Hematopoietic multipotent progenitor cell (in vitro differentiated cells): ENCODE data around the gene EHD2. TPM values are rescaled to one million over a fixed set of nuclear protein-coding genes. Genes with fewer than 3 reads are reported as not detected.
"Not testable (repeated sequence)": the region's sequence is repeated elsewhere in the genome, so short reads cannot be mapped to it uniquely, and the experiment has no call there.

Experiments
- DNase-seq, 3 donors: peaks; one replicate each; pipeline ENCODE4 v3.0.0-alpha.2; 2011 to 2015; ENCODE audit warnings: low read depth in 2 of 3, low spot score in 2 of 3
- total RNA-seq: library from RNA; depleted of rRNA; stranded (reverse); fragments of >200 nt; gene quantifications from one replicate; pipeline ENCODE4 v1.2.3, GENCODE V29; 2012

Gene EHD2
- total RNA-seq, 1 donor = 51.7 TPM

DNA sequence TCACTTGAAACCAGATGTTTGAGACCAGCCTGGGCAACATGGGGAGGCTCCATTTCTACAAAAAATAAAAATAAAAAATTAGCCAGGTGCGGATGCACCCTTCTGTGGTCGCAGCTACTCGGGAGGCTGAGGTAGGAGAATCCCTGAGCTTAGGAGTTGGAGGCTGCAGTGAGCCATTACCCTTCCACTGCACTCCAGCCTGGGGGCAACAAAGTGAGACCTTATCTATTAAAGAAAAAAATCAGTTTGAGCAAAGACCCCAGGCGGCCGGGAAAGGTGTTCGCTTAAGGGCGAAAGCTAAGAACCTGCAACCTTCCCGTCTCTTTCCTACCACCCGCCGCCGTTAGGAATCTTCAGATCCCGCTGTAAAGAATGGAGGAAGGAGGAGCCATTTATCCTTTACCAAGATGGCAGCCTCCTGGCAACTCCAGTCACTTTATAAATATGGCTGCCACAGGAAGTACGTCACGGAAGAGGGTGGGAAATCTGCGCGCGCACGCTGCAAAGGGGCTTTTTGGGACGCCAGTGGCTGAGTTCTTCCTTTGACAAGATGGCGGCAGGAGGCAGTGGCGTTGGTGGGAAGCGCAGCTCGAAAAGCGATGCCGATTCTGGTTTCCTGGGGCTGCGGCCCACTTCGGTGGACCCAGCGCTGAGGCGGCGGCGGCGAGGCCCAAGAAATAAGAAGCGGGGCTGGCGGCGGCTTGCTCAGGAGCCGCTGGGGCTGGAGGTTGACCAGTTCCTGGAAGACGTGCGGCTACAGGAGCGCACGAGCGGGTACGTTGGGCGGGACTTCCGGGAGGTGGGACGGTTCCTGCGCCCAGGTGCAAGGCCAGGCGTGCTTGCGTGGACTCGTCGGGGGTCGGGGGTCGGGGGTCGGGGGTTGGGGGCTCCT lies 32.0 kb downstream of the EHD2 start, which contains the start of gene NOP53:
NOP53 (plus strand) TSS at position 537 of the 892 bp plus-strand sequence; CDS start at position 551, 14 bp downstream.
- DNase-seq = peak; percentile 93 to 97 (median 94)

DNA sequence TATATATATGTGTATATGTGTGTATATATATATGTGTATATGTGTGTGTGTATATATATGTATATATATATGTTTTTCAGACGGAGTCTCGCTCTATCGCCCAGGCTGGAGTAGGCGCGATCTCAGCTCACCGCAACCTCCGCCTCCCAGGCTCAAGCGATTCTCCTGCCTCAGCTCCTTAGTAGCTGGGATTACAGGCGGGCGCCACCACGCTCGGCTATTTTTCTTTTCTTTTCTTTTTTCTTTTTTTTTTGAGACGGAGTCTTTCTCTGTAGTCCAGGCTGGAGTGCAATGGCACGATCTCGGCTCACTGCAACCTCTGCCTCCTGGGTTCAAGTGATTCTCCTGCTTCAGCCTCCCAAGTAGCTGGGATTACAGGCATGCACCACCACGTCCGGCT lies 32.9 kb downstream of the EHD2 start:
- not testable (repeated sequence) for DNase-seq

DNA sequence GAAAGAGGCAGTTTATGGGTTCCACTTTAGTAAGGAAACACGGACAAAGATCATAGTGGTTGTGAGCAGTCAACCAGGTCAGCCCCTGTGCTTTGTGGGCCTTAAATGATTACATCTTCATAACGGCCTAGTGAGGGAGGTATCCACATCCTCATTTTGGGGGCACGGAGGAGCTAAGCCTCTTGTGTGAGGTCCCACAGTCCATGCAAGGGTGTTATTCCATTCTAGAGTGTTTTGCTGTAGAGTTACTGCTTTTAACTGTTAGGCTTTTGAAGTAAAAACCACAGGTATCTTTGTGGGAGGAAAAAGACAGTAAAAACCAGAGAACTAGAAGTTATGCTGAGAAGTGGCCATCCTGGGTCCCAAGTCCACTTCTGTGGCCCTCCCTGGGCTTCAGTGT lies 36.1 kb downstream of the EHD2 start:
- DNase-seq = no peak

DNA sequence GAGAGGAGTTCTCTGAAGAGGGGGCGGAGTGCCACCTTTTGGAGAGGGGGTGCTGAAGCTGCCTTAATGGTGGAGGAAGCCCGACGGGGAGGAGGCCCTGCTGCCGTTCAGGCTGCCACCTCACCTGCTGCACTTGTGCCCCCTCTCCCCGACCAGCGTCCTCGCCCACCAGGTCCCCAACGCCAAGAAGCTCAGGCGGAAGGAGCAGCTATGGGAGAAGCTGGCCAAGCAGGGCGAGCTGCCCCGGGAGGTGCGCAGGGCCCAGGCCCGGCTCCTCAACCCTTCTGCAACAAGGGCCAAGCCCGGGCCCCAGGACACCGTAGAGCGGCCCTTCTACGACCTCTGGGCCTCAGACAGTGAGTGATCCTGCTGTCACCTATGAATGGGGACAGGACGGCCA lies 37.5 kb downstream of the EHD2 start:
- DNase-seq = no peak

DNA sequence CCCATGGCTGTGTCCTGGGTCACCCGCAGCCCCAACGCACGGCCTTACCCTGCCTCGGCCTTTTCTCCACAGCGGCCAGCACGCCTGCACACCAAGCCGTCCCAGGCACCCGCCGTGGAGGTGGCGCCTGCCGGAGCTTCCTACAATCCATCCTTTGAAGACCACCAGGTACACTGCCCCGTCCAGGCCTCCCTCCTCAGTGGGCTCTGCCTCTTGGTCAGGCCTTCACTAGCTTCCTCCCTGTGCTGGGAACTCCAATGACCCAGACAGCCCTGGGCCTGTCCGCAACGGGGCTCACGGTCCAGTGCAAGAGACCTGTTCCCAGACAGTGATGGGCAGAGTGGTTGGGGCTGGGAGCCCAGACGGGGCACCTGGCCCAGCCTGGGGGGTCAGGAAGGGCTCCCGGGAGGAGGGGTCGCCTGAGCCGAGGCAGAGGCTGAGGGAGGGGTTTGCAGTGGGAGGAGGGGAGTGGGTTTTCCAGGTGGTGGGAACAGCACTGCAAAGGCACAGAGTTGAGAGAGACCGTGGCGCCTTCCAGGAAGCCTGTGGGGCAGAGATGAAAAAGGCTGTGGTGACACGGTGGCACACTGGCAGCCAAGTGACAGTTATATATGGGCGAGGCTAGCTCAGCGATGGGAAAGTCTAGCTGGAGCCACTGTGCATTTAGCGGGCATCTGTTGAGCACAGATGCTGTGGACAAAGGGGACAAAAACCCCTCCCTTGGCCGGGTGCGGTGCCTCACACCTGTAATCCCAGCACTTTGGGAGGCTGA lies 39.4 kb downstream of the EHD2 start:
- no peak for DNase-seq

DNA sequence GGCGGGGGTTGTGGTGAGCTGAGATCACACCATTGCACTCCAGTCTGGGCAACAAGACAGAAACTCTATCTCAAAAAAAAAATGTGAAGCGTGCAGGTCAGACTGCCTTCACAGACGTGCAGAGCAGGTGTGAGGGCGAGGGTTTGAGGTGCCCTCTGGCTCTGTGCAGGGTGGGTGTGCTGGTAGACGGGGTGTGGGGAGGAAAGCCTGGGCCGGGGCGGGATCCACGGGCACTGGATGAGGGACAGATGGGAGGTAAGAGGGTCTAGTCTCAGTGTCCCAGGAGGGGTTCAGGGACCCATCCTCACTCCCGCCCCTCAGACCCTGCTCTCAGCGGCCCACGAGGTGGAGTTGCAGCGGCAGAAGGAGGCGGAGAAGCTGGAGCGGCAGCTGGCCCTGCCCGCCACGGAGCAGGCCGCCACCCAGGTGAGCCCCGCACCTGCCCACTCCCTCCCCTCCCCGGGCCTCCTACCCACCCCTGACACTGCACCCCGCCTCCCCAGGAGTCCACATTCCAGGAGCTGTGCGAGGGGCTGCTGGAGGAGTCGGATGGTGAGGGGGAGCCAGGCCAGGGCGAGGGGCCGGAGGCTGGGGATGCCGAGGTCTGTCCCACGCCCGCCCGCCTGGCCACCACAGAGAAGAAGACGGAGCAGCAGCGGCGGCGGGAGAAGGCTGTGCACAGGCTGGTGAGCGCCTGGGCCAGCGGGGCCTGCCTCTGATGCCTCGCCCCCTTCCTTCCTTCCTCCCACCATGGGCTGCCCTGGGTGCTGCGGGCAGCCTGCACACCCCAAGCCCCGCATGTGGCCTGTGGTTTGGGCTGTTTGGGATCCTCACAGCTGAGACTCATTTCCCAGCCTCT lies 41.2 kb downstream of the EHD2 start:
- no peak for DNase-seq

DNA sequence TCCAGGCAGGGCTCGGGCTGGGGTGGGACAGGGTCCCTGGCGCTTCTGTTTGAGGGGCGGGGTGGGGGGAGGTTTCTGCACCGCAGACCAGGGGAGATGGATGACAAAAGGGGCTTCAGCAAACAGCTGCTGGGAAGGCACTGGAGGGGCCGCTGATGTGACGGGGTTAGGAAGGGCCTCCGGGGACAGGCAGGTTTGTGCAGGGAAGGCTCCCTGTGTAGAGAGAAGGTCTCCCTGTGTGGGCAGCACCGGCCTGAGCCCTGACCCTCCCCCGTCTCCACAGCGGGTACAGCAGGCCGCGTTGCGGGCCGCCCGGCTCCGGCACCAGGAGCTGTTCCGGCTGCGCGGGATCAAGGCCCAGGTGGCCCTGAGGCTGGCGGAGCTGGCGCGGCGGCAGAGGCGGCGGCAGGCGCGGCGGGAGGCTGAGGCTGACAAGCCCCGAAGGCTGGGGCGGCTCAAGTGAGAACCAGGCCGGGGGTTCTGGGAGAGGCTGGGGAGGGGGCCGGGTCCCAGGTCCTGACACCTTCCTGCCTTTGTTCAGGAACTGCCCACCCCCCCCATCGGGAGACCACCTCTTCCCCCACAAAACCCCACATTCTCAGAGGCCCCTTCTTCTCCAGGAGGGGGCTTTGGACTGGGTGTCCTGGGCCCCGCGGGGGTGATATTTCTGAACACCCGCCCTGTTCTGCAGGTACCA lies 42.0 kb downstream of the EHD2 start:
- no peak for DNase-seq

DNA sequence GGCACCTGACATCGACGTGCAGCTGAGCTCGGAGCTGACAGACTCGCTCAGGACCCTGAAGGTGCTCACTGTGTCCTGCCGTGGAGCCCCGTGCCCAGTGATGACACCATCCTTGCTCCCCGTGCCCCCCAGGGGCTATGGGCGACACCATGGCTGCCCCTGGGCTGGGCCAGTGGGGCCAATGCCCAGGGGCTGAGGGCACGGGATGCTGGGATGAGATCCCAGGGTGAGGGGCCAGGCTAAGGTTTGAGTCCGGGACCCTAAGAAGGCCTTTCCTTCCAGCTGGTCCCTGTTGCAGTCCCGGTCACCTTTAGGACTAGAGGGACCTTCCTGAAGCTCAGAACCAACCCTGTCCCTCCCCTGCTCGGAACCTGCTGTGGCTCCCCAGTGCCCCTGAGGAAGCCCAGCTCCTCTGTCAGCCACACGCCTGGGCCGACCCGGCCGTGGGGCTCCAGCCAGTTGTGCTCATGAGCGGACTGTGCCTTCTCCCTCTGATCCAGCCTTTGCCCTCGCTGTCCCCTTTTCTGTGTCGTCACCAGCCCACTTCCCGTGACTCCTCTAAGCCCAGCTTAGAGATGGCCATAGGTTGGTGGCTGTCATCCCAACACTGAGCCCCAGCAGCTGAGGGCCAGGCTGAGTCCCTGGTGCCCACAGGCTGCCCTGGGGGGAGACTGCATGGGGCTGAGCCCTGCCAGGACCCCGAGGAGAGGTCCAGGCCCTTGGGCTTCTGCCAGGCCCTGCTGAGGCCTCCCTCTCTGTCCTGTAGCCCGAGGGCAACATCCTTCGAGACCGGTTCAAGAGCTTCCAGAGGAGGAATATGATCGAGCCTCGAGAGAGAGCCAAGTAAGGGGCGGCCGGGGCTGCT lies 42.8 kb downstream of the EHD2 start:
- no peak for DNase-seq

DNA sequence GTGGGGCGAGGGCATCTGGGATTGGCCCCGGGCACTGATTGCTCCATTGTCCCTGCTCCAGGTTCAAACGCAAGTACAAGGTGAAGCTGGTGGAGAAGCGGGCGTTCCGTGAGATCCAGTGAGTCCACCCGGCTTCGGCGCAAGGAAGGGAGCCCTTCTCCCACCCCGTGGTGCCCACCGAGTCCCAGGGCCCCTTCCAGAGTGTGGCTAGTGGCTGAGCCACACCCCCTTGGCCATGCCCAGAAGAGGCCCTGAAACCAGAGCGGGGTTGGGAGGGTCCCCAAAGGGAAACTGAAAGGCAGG lies 43.4 kb downstream of the EHD2 start:
- no peak for DNase-seq

DNA sequence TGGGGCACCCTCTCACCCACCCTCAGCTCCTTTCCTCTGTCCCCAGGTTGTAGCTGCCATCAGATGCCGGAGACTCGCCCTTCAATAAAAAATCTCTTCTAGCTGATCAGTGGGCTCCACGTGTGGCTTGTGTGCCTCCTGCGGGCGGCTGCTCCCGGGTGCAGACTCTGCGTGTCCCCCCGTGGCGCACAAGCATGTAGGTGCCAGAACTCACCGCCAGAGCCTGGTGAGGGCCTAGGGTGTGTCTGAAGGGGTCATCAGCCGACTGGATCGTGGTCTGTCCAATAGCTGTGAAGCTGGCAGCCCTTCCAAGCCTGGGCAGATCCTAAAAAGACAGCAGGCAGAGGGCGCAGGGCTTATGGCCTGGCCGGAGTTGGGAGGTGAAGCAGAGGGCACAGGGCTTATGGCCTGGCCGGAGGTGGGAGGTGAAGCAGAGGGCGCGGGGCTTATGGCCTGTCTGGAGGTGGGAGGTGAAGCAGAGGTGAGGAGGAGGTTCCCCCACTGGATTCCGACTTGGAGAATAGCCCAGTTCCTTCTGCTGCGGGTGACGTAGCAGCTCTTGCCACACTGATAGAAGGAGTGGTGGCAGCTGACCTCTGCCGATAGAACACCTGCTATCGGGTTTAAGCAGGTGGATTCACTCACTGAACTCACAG lies 43.9 kb downstream of the EHD2 start:
- no peak for DNase-seq

DNA sequence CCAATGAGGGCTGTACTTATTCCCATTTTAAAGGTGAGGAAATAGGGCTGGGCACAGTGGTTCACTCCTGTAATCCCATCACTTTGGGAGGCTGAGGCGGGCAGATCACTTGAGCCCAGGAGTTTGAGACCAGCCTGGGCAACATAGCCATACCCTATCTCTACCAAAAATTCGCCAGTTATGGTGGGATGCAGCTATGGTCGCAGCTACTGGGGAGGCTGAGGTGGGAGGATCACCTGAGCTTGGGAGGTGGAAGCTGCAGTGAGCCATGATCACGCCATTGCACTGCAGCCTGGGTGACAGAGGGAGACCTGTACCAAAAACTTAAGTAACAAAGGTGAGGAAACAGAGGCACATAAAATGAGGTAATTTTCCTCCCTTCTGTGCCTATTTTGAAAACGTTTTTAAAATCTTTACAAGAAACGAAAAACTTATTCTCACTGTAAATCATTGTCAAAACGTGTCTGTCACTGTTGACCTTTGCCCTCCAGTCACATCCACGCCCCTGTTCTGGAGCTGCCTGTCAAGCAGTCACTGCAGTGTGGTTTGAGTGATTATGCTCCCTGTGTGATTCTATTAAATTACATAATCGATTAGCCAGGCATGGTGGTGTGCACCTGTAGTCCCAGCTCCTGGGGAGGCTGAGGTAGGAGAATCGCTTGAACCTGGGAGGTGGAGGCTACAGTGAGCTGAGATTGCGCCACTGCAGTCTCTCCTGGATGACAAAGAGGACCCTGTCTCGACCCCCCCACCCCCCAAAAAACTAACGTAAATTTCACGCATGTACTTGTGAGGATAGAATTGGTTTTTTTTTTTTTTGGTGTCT lies 44.6 kb downstream of the EHD2 start:
- no peak for DNase-seq

DNA sequence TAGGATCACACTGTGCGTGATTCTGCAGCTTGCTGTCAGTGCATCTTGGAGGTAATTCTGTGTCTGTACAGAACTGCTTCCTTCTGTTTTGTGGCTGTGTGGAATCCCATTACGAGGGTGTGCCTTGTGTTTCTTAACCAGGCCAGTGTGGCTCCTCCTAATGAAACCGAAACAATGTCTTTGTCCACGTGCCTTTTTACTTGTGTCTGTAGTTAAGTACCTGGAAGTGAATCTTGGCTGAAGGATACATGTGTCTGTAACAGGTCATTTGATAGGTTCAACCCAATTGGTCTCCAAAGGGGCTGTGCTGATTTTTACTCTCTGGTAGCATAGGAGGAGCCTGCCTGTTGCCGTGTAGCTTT lies 45.2 kb downstream of the EHD2 start:
- DNase-seq = no peak

DNA sequence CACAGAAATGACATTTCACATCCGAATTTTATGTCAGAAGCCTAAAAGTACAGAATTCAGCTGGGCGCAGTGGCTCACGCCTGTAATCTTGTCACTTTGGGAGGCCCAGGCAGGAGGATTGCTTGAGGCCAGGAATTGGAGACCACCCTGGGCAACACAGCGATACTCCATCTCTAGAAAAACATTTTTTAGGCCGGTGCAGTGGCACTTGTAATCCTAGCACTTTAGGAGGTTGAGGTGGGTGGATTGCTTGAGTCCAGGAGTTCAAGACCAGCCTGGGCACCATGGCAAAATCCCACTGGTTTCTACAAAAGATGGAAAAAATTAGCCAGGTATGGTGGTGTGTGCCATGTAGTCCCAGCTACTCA lies 47.4 kb downstream of the EHD2 start:
- no peak for DNase-seq

DNA sequence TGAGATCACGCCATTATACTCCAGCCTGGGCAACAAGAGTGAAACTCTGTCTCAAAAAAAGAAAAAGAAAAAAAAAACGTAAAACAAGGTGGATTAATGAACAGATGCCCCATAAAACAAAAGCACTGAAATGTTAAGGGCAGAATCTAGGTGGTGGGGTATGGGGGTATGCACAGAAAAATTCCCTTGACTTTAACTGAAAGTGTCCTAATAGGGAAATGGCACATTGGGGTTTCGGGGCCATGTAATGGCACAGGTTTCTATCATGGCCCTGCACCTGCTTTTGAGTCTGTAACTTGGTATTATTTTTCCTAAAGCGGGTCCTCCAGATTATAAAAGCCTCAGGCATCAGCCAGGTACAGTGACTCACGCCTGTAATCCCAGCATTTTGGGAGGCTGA lies 48.3 kb downstream of the EHD2 start:
- DNase-seq = no peak

DNA sequence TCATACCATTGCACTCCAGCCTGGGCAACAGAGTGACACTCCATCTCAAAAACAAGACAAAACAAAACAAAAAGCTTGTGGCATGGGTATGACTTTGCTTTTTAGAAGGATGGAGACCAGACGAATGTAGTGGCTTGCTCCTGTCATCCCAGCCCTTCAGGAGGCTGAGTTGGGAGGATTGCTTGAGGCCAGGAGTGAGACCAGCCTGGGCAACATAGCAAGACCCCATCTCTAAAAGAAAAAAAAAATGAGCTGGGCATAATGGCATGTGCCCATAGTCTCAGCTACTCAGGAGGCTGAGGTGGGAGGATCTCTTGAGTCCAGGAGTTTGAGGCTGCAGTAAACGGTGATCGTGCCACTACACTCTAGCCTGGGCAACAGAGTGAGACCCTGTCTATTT lies 48.9 kb downstream of the EHD2 start:
- DNase-seq = no peak

DNA sequence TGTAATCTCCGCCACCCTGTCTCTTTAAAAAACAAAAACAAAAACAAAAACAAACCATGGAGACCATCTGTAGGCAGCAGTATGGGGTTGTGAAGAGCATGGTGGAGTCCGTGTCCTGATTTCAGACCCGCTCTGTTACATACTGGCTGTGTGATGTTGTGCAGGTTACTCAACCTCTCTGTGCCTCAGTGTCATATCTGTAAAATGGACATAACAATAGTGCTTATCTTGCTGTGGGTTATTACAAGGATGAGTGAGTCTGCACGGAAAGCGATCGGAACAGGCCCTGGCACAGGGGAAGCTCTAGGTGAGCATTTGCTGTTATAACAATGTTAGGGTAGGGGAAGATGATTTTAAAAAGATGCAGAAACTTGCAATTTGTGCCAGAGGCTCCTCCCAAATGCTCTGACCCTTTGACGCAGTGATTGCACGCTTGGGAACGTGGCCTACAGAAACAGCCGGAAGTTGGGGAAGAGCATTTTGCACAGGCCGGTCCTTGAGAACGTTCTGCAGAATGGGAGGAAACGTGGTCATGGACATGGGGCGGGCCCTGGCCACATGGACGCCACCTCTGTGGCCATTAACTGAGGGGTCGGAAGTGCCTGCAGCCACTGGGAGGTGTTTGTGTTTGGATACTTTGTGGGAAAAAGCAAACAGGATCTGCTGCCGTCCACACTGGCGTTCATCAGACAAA lies 49.5 kb downstream of the EHD2 start:
- no peak for DNase-seq

DNA sequence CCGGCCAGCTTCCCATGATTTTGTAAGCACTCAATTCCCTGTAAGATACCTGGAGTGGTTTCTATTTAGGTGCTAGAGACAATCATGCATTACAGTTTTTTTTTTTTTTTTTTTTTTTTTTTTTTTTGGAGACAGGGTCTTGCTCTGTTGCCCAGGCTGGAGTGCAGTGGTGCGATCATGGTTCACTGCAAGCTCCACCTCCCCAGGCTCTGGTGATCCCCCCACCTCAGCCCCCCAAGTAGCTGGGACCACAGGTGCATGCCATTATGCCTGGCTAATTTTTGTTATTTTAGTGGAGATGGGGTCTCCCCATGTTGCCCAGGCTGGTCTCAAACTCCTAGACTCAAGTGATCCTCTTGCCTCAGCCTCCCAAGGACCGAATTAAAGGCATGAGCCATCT lies 51.5 kb downstream of the EHD2 start:
- DNase-seq = not testable (repeated sequence)
